ENCODE data around the gene CIB1. TPM values are rescaled to one million over a fixed set of nuclear protein-coding genes. Genes with fewer than 3 reads are reported as not detected.

CIB1 gene
- total RNA-seq, 2 donors from 2014 or later, result 114 to 150 TPM

DNA sequence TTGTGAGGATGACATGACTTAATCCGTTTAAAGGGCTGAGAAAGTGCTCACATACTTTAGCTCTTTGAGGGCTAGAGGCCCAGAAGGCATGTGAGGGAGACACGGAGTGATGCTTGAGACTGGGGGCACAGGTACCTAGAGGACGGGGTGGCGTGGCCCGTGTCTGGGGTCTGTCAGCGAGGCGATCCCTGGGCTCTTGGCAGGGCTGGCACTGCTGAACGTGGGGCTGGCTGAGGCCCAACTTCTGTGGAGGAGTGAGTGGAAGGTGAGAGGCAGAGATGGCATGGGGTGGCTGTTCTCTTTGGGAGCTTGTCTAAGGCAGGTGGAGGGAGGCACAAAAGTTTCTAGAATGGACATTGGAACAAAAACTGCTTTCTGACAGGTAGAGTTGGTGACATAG is 23.1 kb downstream of the CIB1 start:
- peak overlapping the region; percentile 21 to 56 for H3K27ac Mint-ChIP-seq
- H3K9me3 Mint-ChIP-seq, result no peaks in the 10 kb centered on the region
- no peaks in the 10 kb centered on the region for H3K36me3 Mint-ChIP-seq
- no peak for ATAC-seq
- no peak for DNase-seq (ENCODE audit: low spot score in 2 of 2)

- no peak for DNase-seq (ENCODE audit: low spot score in 2 of 2)
- H3K27ac Mint-ChIP-seq, result peak overlapping the region in 1 of 2 donors; percentile 82
These were observed 24.1 kb downstream of the CIB1 start for GRCh38 chr15:90209591-90209990.

GRCh38 chr15:90208356-90208755 is 25.4 kb downstream of the CIB1 start:
- Mint-ChIP-seq H3K27ac (peak overlapping the region in 1 of 2 donors; percentile 65), H3K9me3 (no peaks in the 10 kb centered on the region), H3K36me3 (no peaks in the 10 kb centered on the region)
- ATAC-seq (no peak), DNase-seq (ENCODE audit: low spot score in 2 of 2) (no peak)

More at GRCh38 chr15:90209591-90209990, 24.1 kb downstream of the CIB1 start:
- peak; percentile 70 to 78 for ATAC-seq
- no peaks in the 10 kb centered on the region for H3K9me3 Mint-ChIP-seq
- H3K36me3 Mint-ChIP-seq, result no peaks in the 10 kb centered on the region

- no peak for ATAC-seq
- H3K36me3 Mint-ChIP-seq, result no peaks in the 10 kb centered on the region
These were observed 26.5 kb downstream of the CIB1 start for GRCh38 chr15:90207252-90207651.

DNA sequence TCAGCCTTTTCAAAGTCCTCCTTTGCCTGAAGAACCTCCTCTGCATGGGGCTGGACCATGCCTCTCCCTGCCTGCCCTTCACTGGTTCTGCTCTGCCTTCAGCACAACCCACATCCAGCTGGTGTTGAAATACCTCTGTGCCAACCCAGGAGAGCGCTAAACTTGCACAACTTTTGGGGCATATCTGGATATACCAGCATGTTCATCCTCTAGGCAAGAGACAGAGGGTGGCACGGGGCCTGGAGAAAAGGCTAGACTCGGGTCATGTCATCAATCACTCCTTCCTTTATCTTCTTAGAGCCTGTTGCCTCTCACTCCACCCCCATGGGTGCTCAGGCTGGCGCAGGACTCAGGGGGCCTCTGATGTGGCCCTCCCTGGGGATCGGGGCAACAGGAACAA is 27.9 kb downstream of the CIB1 start:
- Mint-ChIP-seq H3K36me3 (no peaks in the 10 kb centered on the region), H3K27ac (no peak overlapping the region), H3K9me3 (no peaks in the 10 kb centered on the region)
- DNase-seq (ENCODE audit: low spot score in 2 of 2), result no peak
- ATAC-seq, result no peak

More at GRCh38 chr15:90207252-90207651, 26.5 kb downstream of the CIB1 start:
- no peak for DNase-seq (ENCODE audit: low spot score in 2 of 2)
- Mint-ChIP-seq H3K9me3 (no peaks in the 10 kb centered on the region), H3K27ac (no peak overlapping the region)

DNA sequence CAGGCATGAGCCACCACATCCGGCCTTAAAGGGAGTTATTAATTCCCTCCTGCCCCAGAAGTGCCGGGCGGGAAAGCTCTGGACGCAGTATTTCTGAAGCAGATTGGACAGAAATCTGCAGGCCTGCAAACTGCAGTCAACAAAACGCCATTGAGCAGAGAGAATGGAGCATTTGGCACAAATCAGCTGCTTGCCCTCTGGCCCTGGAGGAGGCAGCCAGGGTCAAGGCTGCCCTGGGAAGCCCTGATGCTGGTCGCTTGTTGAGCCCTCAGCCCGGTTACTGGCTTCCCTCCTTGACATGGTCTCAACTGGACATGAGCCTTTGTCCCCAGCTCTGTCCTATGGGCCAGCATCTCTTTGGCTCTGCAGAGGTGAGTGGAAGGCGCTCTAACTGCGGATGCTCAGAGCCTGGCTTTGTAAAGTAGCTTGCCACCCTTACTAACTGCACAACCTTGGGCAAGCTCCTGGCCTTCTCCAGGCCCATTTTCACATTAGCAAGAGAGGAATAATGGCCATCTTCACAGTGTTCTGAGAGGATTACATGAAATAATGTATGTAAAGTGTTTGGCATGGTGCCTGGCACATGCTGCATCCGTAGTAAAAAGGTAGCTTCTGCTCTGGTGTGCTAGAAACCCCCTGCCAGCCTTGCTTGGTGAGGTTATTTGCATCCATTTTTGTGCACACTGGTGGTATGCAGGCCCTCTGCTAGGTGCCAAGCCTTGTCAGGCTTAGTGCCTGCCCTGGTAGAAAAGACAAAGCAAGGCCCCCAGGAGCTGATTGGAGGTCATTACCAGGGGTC is 28.5 kb downstream of the CIB1 start:
- no peaks in the 10 kb centered on the region for H3K9me3 Mint-ChIP-seq
- H3K27ac Mint-ChIP-seq, result no peak overlapping the region
- DNase-seq (ENCODE audit: low spot score in 2 of 2) (no peak), ATAC-seq (no peak)
- no peaks in the 10 kb centered on the region for H3K36me3 Mint-ChIP-seq

DNA sequence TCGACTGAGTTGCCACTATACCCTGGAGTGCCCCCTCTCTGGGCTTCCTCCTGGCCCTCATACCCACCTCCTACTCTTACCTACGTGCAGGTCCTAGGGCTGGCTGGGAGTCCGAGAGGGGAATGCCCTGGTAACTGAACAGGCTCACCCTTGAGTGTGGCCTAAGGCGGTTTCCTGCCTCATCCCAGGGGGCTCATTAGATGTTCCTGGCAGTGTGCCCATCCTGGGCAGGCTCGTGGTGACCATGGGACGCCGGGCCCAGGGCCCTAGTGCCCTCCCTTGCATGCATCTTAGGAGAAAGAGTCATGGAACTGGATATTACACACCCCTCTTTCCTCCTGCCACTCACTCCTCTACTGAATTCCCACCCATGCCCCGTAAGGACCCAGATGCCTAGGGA is 29.8 kb downstream of the CIB1 start:
- H3K36me3 Mint-ChIP-seq, result no peaks in the 10 kb centered on the region
- ATAC-seq (no peak), DNase-seq (ENCODE audit: low spot score in 2 of 2) (no peak)
- H3K27ac Mint-ChIP-seq, result no peak overlapping the region
- H3K9me3 Mint-ChIP-seq, result no peaks in the 10 kb centered on the region

- H3K27ac Mint-ChIP-seq, result no peak overlapping the region
- no peaks in the 10 kb centered on the region for H3K9me3 Mint-ChIP-seq
- DNase-seq (ENCODE audit: low spot score in 2 of 2), result no peak
- no peak for ATAC-seq
- no peaks in the 10 kb centered on the region for H3K36me3 Mint-ChIP-seq
These were observed 30.3 kb downstream of the CIB1 start for GRCh38 chr15:90203473-90203872.

- Mint-ChIP-seq H3K36me3 (no peaks in the 10 kb centered on the region), H3K27ac (no peak overlapping the region), H3K9me3 (no peaks in the 10 kb centered on the region)
- ATAC-seq (no peak), DNase-seq (ENCODE audit: low spot score in 2 of 2) (no peak)
These were observed 30.8 kb downstream of the CIB1 start for GRCh38 chr15:90202929-90203328.

DNA sequence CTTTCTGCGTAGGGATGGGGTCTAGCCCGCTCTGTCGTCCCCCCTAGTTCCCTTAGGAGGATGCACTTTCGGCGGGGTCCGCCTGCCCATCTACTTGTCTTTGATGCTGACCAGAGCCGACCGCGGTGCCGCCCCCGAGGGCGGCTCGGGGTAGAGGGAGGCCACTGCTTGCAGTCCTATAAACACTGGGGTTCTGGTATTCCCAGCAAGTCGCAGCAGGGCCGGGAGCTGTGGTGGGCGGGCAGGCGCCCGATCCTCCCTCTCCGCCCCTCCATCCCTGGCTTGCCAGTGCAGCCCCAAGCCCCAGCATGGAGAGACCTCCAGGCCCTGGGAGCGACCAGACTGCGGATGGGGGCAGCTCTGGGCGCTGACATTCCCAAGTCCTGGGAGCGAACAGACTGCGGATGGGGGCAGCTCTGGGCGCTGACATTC is 31.8 kb downstream of the CIB1 start:
- DNase-seq (ENCODE audit: low spot score in 2 of 2) (no peak), ATAC-seq (no peak)
- Mint-ChIP-seq H3K36me3 (no peaks in the 10 kb centered on the region), H3K27ac (peak overlapping the region in 1 of 2 donors; percentile 40), H3K9me3 (no peaks in the 10 kb centered on the region)

GRCh38 chr15:90201130-90201943 is 32.4 kb downstream of the CIB1 start, which contains the start of gene SEMA4B:
Gene SEMA4B (plus strand): TSS chr15:90201330. CDS start chr15:90201579, 249 bp downstream.
- Mint-ChIP-seq H3K9me3 (no peaks in the 10 kb centered on the region), H3K36me3 (no peaks in the 10 kb centered on the region), H3K27ac (peak within 1 kb of the TSS in 1 of 2 donors; percentile 40)
- ATAC-seq (peak; percentile 95 to 96), DNase-seq (ENCODE audit: low spot score in 2 of 2) (peak; percentile 75 to 79)

- Mint-ChIP-seq H3K27ac (no peak overlapping the region), H3K36me3 (no peaks in the 10 kb centered on the region), H3K9me3 (no peaks in the 10 kb centered on the region)
- no peak for ATAC-seq
- DNase-seq (ENCODE audit: low spot score in 2 of 2), result no peak
These were observed 33.1 kb downstream of the CIB1 start for GRCh38 chr15:90200534-90201129.

DNA sequence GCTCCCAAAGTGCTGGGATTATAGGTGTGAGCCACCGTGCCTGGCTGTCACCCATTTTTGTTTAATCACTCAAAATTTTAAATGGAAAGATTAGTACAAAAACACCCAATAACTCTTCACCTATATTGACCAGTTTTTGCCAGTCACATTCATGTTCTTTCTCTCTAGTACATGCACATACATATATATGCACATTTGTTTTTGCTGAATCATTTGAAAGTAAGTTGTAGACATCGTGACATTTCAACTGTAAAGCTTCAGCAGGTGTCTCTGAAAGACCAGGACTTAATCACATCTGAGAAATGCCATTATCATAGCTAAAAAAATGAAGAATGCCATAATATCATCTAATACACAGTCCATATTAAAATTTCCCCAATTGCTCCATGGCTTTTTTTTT is 39.1 kb downstream of the CIB1 start:
- ATAC-seq, result no peak
- DNase-seq (ENCODE audit: low spot score in 2 of 2), result no peak
- Mint-ChIP-seq H3K9me3 (no peaks in the 10 kb centered on the region), H3K27ac (no peak overlapping the region), H3K36me3 (no peaks in the 10 kb centered on the region)

GRCh38 chr15:90192961-90193786 is 40.6 kb downstream of the CIB1 start:
- DNase-seq (ENCODE audit: low spot score in 2 of 2), result no peak
- ATAC-seq, result peak in 1 of 2 donors; percentile 34
- no peaks in the 10 kb centered on the region for H3K36me3 Mint-ChIP-seq
- H3K27ac Mint-ChIP-seq, result no peak overlapping the region
- H3K9me3 Mint-ChIP-seq, result no peaks in the 10 kb centered on the region

DNA sequence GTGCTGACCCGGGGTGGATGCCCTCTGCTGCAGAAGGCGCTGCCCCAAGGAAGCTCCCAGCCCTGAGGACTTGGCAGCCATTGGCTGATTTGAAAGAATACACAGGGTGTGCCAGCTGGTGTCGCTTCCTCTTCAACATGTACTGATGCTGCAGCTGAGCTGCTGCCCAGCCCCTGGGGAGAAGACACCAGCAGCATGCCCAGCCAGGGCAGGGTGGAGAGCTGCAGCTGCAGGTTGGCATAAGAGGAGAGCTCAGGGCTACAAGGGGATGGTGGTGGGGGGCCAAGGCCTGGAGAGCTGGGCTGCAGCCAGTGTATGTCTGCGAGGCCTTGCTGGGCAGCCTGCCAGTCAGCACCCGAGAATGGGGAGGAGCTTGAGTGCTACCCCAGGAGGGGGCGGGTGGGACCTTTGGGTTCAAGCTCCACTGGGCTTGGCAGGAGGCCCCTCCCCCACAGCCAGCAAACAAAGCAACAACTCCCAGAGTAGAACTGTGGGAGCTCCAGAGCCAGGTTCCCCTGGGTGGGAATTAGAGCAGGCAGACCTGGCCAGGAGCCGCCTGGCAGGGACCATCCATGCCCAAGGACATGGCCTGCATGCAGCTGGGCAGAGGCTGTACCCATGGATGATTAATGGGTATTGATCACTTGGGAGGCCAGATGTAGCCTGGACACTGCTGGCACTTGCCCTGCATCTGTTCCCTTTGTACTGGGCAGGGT is 41.8 kb downstream of the CIB1 start:
- no peaks in the 10 kb centered on the region for H3K9me3 Mint-ChIP-seq
- DNase-seq (ENCODE audit: low spot score in 2 of 2) (peak in 1 of 2 donors; percentile 26), ATAC-seq (peak; percentile 47 to 59)
- no peak overlapping the region for H3K27ac Mint-ChIP-seq
- H3K36me3 Mint-ChIP-seq, result no peaks in the 10 kb centered on the region

GRCh38 chr15:90191344-90191687 is 42.4 kb downstream of the CIB1 start:
- DNase-seq (ENCODE audit: low spot score in 2 of 2) (no peak), ATAC-seq (no peak)
- H3K27ac Mint-ChIP-seq, result no peak overlapping the region
- H3K36me3 Mint-ChIP-seq, result no peaks in the 10 kb centered on the region
- no peaks in the 10 kb centered on the region for H3K9me3 Mint-ChIP-seq

Measured in activated naive CD4-positive, alpha-beta T cell treated with anti-CD3 and anti-CD28 coated beads, Interleukin-2, amount 50 U/mL, for 72 hours (primary cell).